Activated naive CD4-positive, alpha-beta T cell treated with anti-CD3 and anti-CD28 coated beads, Interleukin-2, amount 50 U/mL, for 16 hours (primary cell): Measurements from ENCODE around the gene MS4A14.
"Not testable (repeated sequence)": the region's sequence is repeated elsewhere in the genome, so short reads cannot be mapped to it uniquely, and the experiment has no call there.

Source experiments
- DNase-seq: peaks from one replicate; pipeline ENCODE4 v3.0.0-alpha.2; 2020

The MS4A14 gene

GRCh38 chr11:60396382-60396781 lies at the start of gene MS4A14:
Gene MS4A14, plus strand, starts transcription at chr11:60396459. Its CDS starts 120 bp downstream, at chr11:60396579.
- DNase-seq = no peak

- no peak for DNase-seq
Measured at GRCh38 chr11:60347084-60347797, 49.0 kb upstream of the MS4A14 start.

GRCh38 chr11:60348116-60348515 lies 48.1 kb upstream of the MS4A14 start:
- DNase-seq = no peak

DNA sequence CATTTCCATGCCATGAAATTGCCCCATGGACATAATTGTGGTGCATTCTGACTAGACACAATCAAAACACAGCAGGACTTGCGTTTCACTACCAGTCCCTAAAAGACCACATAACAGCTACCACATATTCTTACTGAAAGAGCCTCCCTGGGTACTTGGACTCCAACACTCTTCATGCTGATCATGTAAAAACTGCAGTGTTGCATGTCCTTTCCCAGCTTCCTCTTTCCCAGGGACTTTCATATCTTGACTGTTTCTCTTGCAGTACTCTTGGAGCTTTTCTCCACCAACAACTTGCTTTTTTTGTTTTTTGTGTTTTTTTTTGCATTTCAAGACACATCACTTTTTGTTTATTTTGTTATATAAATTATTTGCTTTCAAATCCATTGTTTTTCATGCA lies 46.3 kb upstream of the MS4A14 start:
- DNase-seq = no peak

GRCh38 chr11:60357771-60358170 lies 38.5 kb upstream of the MS4A14 start:
- DNase-seq = no peak

GRCh38 chr11:60360621-60361020 lies 35.6 kb upstream of the MS4A14 start:
- no peak for DNase-seq

- no peak for DNase-seq
Measured at GRCh38 chr11:60362241-60362640, 34.0 kb upstream of the MS4A14 start.

GRCh38 chr11:60363542-60364470 lies 32.5 kb upstream of the MS4A14 start:
- DNase-seq = peak; percentile 41

DNA sequence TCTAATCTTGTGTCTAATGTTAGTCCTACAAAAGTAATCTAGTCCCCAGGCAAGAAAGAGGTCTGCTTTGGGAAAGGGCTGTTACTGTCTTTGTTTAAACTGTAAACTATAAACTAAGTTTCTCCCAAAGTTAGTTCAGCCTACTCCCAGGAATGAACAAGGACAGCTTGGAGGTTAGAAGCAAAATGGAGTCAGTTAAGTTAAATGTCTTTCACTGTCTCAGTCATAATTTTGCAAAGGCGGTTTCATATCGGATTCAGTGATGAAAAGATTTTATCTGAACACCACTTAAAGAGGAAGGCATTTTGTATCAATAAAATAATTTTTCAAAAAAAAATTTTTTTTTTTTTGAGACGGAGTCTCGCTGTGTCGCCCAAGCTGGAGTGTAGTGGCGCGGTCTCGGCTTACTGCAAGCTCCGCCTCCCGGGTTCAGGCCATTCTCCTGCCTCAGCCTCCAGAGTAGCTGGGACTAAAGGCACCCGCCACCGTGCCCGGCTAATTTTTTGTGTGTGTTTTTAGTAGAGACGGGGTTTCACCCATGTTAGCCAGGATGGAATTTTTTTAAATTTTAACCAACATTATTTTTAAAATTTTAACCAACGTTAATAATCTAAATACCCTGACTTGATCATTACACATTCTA lies 29.9 kb upstream of the MS4A14 start:
- not testable (repeated sequence) for DNase-seq

GRCh38 chr11:60367009-60367408 lies 29.2 kb upstream of the MS4A14 start:
- DNase-seq = no peak

- no peak for DNase-seq
Measured at GRCh38 chr11:60367896-60368295, 28.4 kb upstream of the MS4A14 start.

DNA sequence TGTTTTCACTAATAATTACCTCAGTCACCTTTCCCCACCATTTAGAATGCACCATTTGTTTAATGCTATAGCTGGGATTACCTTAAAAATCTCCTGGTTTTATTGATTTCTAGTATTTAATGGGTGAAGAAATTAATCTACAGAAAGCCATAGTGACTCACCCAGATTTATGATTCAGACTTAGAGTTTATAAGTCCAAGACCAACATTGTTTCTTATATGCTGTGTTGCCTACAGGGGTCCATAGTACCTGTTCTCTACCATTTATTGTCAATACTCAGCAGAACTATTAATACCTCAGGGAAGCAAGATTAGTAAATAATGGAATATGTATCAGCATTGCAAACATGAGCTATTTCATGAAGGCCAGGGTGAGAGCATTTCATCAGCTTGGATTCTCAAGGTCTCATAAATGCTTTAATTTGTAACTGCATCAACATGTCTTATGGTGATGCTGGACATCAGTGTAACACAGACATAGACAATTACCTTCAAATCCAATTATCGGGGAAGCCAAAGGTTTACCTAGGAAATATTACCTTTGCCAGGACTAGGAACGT lies 25.9 kb upstream of the MS4A14 start:
- no peak for DNase-seq

- DNase-seq = no peak
Measured at GRCh38 chr11:60370811-60371298, 25.4 kb upstream of the MS4A14 start.

DNA sequence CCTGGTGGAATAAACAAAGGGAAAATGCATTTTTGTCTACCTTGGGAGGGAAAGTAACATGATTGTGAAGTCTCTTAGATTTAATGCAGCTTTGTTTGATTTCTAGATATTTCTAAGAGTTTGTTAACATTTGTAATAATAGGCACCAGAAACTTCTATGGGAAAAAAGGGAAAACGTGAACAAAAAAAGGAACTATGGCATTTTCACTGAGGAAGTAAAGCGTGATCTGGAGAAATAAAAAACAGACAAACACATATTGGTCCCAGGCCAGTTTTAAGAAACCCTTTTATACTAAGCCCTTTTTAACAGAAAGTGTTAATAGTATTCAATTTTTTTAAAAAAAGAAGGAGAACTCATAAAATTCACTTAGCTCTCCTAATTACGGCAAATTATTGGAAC lies 24.9 kb upstream of the MS4A14 start:
- no peak for DNase-seq

DNA sequence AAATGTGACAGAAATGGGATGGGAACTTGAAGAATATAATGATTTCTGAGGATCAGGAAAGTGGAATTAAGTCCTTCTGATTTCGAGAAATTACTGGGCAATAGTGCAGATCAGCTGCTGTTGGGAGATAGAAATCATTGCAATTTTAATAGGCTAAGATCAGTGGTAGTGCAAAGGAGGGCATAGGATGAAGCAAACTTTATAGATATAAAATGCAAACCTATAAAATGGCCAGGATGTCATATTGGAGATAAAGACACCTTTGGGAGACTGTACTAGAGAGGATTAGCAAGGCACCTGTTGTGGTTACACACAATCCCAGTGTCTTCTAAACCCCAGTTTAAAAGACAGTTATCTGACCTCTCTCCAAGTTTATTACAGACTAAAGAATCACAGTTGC lies 24.4 kb upstream of the MS4A14 start:
- no peak for DNase-seq

DNA sequence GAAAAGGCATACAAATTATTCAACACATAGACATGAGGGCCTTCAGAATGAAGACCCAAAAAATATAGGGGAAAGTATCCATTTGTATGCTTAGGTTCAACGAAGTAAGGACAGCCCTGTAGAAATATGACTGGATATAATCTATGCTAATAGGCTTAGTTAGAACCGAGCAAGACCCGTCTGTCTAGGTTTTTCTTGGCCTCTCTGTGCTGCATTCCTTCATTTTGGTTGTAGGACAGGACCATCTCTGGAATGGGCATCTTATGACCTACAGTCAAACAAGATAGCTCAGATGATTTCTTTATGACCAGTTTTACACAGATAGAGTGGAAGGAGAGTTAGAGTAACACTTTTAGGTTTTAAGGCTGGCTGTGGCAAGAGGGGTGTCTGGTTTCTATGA lies 23.5 kb upstream of the MS4A14 start:
- no peak for DNase-seq

DNA sequence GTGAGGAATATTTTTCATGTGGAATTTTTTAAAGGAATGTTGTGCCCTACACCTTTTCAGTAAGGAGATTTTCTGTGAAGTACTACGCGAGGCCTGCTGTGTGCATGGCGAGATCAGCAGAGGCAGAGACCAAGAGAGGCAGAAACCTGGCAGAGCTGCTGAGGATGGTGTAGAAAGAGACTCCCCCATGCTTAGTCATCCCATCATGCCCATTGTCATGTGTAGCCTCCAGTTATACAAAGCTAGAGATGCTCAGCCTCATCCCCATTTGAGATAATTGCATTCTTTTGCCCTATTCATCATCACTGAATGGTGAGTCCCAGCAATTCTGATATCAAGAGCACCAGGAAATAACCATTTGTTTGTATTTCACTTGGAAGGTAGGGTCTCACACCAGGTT lies 20.9 kb upstream of the MS4A14 start:
- no peak for DNase-seq

DNA sequence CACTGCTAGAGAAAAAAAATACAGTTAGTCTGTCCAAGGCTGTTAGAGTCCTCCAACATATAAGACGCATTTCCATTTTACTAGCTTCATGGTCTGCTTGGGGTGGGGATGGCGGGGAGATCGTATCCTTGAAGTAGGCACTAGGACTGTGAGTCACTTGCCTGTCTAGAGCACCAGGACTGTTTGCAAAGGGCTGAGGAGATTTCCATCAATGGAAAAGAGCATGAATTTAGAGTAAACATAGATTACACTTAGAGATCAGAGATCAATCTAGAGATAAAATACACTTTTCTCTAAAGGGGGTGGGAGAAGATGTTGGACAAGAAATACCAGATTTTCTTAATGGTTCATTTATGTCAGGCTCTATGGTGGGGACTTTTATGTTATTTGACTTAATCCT lies 19.7 kb upstream of the MS4A14 start:
- no peak for DNase-seq

DNA sequence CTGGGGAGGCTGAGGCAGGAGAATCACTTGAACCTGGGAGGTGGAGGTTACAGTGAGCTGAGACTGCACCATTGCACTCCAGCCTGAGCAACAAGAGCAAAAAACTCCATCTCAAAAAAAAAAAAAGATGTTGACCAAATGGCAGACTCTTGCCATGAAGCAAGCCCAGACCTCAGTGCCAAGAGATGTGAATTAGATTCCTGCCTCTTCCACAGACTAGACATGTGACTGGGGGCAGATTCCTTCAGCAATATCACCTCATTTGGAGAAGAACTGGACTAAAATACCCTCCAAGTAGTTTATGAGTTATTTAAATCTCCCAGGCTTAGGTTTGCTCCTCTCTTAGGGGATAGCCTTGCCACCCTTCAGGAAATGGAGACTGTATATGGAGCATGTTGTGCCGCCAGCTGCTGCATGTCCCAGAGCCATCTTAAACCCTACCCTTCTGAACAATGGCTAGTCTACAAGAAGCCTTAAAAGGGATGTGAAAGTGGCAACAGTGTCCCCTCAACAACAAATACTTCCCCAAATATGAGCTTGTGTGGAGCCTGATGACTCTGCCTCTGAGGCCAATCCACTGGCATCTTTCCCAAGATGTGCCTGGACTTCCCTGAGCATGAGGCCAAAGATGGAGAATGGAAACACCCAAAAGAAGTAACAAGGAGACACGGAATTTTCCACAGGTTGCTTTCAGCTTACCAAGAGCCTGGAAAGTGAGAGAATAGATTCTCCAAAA lies 18.7 kb upstream of the MS4A14 start:
- no peak for DNase-seq

- DNase-seq = no peak
Measured at GRCh38 chr11:60378354-60378753, 17.9 kb upstream of the MS4A14 start, which contains the start of gene MS4A7. Gene MS4A7, plus strand, starts transcription at chr11:60378532. Its CDS starts 4,610 bp downstream, at chr11:60383142.

GRCh38 chr11:60389279-60389910 lies 6.9 kb upstream of the MS4A14 start:
- DNase-seq = no peak

GRCh38 chr11:60390419-60390818 lies 5.8 kb upstream of the MS4A14 start:
- no peak for DNase-seq
